Nephron progenitor cell (in vitro differentiated cells): ENCODE measurements around the gene BBC3.

ENCODE experiments used
- DNase-seq: peaks from one replicate; pipeline ENCODE4 v3.0.0; 2021
- H3K27ac Mint-ChIP-seq: 2 replicates; pipeline ENCODE4 v1.8.0; 2021; ENCODE audit warnings: mild to moderate bottlenecking, moderate library complexity, mixed read lengths
- H3K27me3 Mint-ChIP-seq: 2 replicates; pipeline ENCODE4 v1.8.0; 2021; ENCODE audit warnings: mild to moderate bottlenecking, low read depth, mixed read lengths; ENCODE audit not compliant: poor library complexity
- H3K36me3 Mint-ChIP-seq: 2 replicates; pipeline ENCODE4 v1.8.0; 2021; ENCODE audit warnings: low read depth, mixed read lengths
- H3K4me1 Mint-ChIP-seq: 2 replicates; pipeline ENCODE4 v1.8.0; 2021; ENCODE audit warnings: mixed read lengths
- H3K4me3 Mint-ChIP-seq: 2 replicates; pipeline ENCODE4 v1.8.0; 2021; ENCODE audit warnings: mild to moderate bottlenecking, moderate library complexity, mixed read lengths
- H3K9me3 Mint-ChIP-seq: 2 replicates; pipeline ENCODE4 v1.8.0; 2021; ENCODE audit warnings: mild to moderate bottlenecking, moderate library complexity, mixed read lengths
- TF ChIP-seq, protein P1 (sequence below): fragments of 200-600 bp; sonication (generic); IDR thresholded peaks from 2 replicates; pipeline ENCODE4 v1.5.0; 2021; ENCODE audit warnings: antibody characterized with exemption

The BBC3 gene

GRCh38 chr19:47210180-47210490, 20.9 kb downstream of the BBC3 start:
- Mint-ChIP-seq H3K27ac (peak overlapping the region; percentile 49), H3K9me3 (no peaks in the 10 kb centered on the region), H3K4me1 (peaks cover 20% of the 10 kb centered on the region), H3K27me3 (no peaks in the 10 kb centered on the region), H3K4me3 (no peak overlapping the region), H3K36me3 (peaks cover 51% of the 10 kb centered on the region)
- no peak for DNase-seq
- TF ChIP-seq, protein P1, sequence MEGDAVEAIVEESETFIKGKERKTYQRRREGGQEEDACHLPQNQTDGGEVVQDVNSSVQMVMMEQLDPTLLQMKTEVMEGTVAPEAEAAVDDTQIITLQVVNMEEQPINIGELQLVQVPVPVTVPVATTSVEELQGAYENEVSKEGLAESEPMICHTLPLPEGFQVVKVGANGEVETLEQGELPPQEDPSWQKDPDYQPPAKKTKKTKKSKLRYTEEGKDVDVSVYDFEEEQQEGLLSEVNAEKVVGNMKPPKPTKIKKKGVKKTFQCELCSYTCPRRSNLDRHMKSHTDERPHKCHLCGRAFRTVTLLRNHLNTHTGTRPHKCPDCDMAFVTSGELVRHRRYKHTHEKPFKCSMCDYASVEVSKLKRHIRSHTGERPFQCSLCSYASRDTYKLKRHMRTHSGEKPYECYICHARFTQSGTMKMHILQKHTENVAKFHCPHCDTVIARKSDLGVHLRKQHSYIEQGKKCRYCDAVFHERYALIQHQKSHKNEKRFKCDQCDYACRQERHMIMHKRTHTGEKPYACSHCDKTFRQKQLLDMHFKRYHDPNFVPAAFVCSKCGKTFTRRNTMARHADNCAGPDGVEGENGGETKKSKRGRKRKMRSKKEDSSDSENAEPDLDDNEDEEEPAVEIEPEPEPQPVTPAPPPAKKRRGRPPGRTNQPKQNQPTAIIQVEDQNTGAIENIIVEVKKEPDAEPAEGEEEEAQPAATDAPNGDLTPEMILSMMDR, result no peak

- TF ChIP-seq, protein P1, result no peak
- DNase-seq, result no peak
- no peaks in the 10 kb centered on the region for H3K27me3 Mint-ChIP-seq
- H3K4me3 Mint-ChIP-seq, result no peak overlapping the region
- peaks cover 20% of the 10 kb centered on the region for H3K4me1 Mint-ChIP-seq
- peaks cover 57% of the 10 kb centered on the region for H3K36me3 Mint-ChIP-seq
- peak overlapping the region; percentile 98 for H3K27ac Mint-ChIP-seq
- H3K9me3 Mint-ChIP-seq, result no peaks in the 10 kb centered on the region
Measured at GRCh38 chr19:47209319-47210179, 21.4 kb downstream of the BBC3 start.

DNA sequence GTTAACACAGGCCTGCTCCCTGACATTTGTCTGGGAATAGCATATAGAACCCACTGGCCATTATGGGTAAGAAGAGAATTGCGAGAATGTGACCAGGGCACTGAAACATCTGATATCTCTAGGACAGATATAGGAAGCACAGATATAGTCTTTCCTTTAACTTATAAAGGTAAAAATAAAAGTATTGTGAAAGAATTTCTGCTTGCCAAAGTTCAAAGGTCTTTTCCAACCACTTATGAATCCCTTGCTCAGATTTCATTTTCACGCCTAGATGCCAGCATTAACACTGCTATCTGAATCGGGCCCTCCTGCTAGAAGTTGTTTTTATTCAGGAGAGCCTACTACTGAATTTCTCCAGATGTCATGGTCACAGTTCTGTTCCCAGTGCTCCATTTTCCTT, 27.7 kb downstream of the BBC3 start:
- H3K9me3 Mint-ChIP-seq, result no peaks in the 10 kb centered on the region
- peaks cover 4% of the 10 kb centered on the region for H3K27me3 Mint-ChIP-seq
- H3K36me3 Mint-ChIP-seq, result peaks cover 59% of the 10 kb centered on the region
- TF ChIP-seq, protein P1, result no peak
- H3K4me3 Mint-ChIP-seq, result no peak overlapping the region
- peaks cover 19% of the 10 kb centered on the region for H3K4me1 Mint-ChIP-seq
- H3K27ac Mint-ChIP-seq, result peak overlapping the region; percentile 96
- no peak for DNase-seq

GRCh38 chr19:47200530-47200929, 30.5 kb downstream of the BBC3 start:
- Mint-ChIP-seq H3K36me3 (peaks cover 55% of the 10 kb centered on the region), H3K4me3 (no peak overlapping the region), H3K27me3 (peaks cover 5% of the 10 kb centered on the region), H3K27ac (no peak overlapping the region), H3K9me3 (no peaks in the 10 kb centered on the region), H3K4me1 (peaks cover 28% of the 10 kb centered on the region)
- TF ChIP-seq, protein P1, result no peak
- no peak for DNase-seq

DNA sequence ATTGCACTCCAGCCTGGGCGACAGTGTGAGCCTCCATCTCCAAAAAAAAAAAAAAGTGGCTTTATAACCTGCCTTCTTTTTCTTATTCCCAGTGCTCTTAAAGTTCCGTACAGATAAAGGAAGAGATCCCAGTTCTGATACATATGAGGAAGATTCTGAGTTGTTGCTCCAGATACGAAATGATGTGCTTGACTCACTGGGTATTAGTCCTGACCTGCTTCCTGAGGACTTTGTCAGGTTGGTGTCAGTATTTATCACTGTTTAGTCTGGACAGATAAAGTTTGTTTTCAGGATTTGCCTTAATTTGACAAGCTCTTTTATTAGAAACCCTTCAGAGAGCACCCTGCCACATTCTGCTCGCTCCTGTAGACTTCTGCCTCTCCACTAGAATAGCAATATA, 33.9 kb downstream of the BBC3 start:
- TF ChIP-seq, protein P1, result no peak
- Mint-ChIP-seq H3K4me1 (peaks cover 28% of the 10 kb centered on the region), H3K9me3 (no peaks in the 10 kb centered on the region), H3K36me3 (peaks cover 45% of the 10 kb centered on the region), H3K27ac (no peak overlapping the region), H3K4me3 (no peak overlapping the region), H3K27me3 (peaks cover 3% of the 10 kb centered on the region)
- no peak for DNase-seq

DNA sequence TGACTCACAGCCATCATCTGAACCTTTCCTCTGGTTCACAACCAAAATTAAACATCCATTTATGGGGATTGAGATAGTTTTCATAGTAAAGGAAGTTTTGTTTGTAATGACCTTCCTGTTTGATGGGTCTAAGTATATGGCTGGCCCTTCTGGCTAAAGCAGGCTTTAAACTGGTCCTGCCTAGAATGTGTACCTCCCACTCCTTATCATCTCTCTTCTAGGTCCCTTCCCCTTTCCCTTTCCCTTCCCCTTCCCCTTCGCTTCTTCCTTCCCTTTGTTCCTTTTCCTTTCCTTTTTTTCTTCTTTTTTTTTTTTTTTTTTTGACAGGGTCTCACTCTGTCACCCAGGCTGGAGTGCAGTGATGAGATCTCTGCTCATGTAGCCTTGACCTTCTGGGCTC, 35.6 kb downstream of the BBC3 start:
- no peaks in the 10 kb centered on the region for H3K9me3 Mint-ChIP-seq
- peaks cover 49% of the 10 kb centered on the region for H3K36me3 Mint-ChIP-seq
- H3K4me1 Mint-ChIP-seq, result peaks cover 40% of the 10 kb centered on the region
- TF ChIP-seq, protein P1, result no peak
- H3K27ac Mint-ChIP-seq, result peak overlapping the region; percentile 48
- no peak overlapping the region for H3K4me3 Mint-ChIP-seq
- DNase-seq, result no peak
- peaks cover 3% of the 10 kb centered on the region for H3K27me3 Mint-ChIP-seq
